Retinal pigment epithelial cell (primary cell): ENCODE measurements around the gene ZNG1A.
A peak's percentile ranks its signal among the peaks of the same experiment; 100 is the strongest.
"Not testable (repeated sequence)": the region's sequence is repeated elsewhere in the genome, so short reads cannot be mapped to it uniquely, and the experiment has no call there.

Experiments
- DNase-seq: peaks from one replicate; pipeline ENCODE4 v3.0.0-alpha.2; 2010; ENCODE audit warnings: low read depth
- H3K4me3 ChIP-seq: 2 replicates; pipeline ENCODE4 v1.5.1; 2011; ENCODE audit warnings: mild to moderate bottlenecking, low read length, control low read depth, moderate library complexity
- TF ChIP-seq, protein P1 (sequence below): conservative IDR thresholded peaks from 2 replicates; pipeline ENCODE4 v1.5.1; 2011; ENCODE audit warnings: low read depth, low read length, control low read depth, inconsistent platforms

The ZNG1A gene

DNA sequence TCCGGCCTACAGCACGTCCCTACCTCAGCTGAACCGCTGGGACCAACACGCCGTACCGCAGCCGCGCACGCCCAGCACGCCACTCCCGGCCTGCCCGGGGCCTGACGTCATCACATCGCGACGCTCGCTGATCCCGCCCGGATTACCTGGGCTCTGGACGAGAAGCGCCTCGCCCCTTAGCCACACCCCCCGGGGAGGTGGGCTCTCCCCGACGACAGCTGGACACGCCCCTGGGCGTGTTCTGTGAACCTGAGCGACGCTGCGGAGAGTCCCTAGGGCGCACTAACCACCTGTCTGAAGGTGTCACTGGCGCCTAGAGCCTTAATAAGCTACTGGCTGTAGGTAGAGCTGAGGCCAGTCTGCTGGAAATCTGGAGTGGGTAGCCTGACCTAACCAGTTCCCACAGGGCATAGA, at the start of gene ZNG1A:
TSS of gene ZNG1A (minus strand) at position 87 of the 414 bp plus-strand sequence. CDS start 87 bp downstream, outside the sequence.
- H3K4me3 ChIP-seq, result peak within 1 kb of the TSS; percentile 44

DNA sequence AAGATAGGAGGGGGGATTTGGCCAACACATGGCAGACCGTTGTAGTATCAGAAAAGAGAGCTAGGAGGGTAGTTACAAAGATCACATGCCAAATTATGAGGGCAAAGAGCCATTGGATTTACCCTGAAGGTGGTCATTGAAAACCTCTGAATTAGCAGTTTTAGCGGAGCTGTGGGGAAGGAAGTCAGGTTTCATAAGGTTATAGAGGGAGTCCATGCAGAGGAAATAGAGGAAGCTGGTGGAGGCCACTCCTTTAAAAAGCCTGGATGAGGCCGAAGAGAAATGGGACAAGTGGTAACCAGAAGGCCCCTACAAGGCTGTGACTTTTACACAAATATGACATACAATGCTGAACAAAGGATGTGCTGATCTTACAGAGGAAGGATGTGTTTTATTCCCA, 49.0 kb upstream of the ZNG1A start:
- H3K4me3 ChIP-seq, result no peak overlapping the region
- TF ChIP-seq, protein P1, sequence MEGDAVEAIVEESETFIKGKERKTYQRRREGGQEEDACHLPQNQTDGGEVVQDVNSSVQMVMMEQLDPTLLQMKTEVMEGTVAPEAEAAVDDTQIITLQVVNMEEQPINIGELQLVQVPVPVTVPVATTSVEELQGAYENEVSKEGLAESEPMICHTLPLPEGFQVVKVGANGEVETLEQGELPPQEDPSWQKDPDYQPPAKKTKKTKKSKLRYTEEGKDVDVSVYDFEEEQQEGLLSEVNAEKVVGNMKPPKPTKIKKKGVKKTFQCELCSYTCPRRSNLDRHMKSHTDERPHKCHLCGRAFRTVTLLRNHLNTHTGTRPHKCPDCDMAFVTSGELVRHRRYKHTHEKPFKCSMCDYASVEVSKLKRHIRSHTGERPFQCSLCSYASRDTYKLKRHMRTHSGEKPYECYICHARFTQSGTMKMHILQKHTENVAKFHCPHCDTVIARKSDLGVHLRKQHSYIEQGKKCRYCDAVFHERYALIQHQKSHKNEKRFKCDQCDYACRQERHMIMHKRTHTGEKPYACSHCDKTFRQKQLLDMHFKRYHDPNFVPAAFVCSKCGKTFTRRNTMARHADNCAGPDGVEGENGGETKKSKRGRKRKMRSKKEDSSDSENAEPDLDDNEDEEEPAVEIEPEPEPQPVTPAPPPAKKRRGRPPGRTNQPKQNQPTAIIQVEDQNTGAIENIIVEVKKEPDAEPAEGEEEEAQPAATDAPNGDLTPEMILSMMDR, result no peak
- DNase-seq, result no peak

More for the DNA sequence above, at the start of gene ZNG1A:
- DNase-seq, result not testable (repeated sequence)

DNA sequence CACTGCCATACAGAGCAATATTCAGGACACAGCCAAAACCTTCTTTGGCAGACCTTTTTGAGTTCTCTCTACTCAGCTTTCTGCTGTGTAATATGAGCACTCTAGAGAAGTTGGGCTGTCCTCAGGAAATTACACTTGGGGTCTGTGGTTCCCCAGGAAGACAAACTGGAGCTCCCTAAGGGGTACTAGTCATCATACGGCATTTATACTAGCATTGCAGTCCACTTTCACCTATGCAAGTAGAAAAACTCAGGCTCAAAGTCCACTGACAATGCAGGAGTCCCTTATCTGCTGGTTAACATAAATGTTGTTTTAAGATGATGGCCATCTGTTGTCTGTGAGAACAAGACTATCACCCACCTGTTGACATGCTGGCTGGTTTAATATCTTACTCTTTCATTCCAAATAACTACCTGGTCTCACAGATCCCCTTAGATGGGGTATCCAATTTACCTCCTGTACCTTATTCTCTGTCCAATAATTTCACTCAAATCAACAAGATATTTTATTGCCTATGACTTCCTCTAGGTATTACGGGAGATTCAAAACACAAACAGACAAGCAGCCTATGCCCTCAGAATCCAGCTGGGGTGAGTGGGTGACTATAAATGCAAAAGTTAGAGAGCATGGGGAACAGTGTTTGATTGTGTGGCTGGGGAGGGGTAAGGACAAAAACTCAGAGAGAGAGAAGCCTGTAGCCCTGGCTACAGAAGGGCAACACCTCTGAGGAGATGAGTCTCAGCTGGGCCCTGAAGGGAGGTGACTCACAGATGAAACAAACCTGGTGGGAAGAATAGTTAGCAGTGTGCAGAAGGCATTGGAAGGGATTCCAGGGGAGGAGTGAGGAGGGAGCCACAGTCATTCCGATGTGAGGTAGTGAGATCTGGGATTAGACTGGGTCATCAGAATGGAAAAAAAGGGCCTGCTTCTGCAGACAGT, 46.0 kb upstream of the ZNG1A start:
- TF ChIP-seq, protein P1, result no peak

DNA sequence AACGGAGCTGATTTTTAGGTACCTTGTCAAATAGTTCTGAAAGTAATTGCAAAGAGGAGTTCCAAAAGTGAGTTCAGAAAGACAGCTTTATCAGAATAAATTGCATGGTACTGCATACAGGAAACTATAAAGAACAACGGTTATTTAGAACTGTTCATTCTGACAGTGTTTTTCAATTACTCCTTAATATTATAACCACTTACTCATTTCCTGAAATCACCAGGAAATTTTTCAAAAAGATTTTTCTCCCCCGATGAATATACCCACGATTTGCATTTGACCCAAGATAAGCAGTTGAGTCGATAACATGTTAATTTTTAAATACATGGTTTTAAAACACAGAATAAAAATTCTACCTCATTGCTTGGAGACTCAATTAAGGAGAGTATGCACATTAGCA, 45.2 kb upstream of the ZNG1A start:
- no peak overlapping the region for H3K4me3 ChIP-seq
- TF ChIP-seq, protein P1, result no peak
- no peak for DNase-seq

More for the DNA sequence above, 46.0 kb upstream of the ZNG1A start:
- no peak for DNase-seq
- no peak overlapping the region for H3K4me3 ChIP-seq

DNA sequence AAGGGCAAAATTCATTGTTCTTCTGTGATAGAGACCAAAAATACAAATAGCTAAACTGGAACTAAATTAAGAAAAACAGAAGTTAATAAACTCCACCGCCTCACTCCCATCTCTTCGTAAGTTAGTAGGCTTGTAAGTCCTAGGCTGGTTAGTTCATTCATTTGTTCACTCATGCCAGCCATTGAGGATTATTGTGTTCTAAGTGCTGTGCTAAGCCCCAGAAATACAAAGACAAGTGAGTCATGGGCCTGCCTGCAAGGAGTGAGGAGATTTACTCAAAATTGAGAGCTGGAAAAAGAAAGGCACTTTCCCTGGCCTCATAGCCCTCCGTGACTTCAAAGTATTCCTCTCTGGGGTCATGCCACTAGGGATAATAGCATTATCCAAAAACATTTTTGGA, 44.3 kb upstream of the ZNG1A start:
- TF ChIP-seq, protein P1, result no peak
- H3K4me3 ChIP-seq, result no peak overlapping the region
- peak; percentile 29 for DNase-seq

DNA sequence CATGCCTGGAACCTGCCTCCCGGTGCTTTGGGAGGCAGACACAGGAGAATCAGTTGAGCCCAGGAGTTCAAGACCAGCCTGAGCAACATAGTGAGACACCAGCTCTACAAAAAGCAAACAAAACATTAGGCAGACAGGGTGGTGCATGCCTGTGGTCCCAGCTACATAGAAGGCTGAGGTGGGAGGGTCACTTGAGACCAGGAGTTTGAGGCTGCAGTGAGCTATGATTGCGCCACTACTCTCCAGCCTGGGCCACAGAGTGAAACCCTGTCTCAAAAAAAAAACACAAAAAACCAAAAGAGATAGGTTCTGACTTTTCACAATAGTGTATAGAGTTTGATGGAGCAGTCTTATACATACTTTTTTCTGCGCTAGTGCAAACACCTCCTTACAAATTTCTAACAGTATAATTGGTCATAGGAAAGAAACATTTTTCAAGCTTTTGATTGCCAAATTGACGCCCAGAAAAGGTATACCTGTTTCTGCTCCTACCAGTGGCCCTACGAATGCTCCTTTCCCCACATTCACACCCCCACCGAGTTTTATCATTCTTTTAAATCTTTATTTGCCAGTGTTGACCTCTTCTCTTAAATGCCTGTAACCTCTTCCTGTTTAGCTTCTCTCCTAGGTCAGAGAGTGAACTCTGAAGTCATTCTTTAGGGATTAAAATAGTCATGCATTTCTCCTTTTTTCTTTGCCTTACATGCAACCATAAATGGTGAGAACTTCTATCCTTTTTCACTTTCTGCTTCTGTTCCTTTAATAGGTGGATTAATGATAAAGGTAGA, 43.3 kb upstream of the ZNG1A start:
- no peak for DNase-seq
- H3K4me3 ChIP-seq, result no peak overlapping the region
- TF ChIP-seq, protein P1, result no peak

DNA sequence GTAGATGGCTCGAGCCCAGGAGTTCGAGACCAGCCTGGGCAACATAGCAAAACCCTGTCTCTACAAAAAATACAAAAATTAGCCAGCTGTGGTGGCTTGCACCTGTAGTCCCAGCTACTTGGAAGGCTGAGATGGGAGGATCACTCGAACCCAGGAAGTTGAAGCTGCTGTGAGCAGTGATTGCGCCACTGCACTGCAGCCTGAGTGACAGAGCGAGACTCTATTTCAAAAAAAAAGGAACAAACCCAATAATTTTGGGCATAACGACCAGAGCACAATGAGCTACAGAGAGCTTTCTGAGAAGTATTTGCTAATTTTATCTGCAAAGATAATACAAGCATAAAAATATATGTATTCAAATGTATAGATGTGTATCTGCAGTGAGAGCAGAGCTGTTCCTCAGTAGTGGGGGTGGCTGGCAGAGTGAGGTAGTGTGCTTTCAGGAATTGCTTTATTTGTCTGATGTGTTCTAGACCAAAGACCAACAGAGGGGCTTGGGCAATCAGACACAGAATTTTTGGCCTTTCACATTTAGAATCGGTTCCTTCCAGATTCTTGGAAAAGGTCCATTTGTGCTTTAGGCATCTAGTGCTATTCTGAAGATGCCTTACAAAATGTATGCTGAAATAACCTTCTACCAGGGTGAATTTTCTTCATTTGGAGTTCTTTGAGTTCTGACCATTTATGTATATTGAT, 41.0 kb upstream of the ZNG1A start:
- no peak overlapping the region for H3K4me3 ChIP-seq
- TF ChIP-seq, protein P1, result no peak
- DNase-seq, result no peak

DNA sequence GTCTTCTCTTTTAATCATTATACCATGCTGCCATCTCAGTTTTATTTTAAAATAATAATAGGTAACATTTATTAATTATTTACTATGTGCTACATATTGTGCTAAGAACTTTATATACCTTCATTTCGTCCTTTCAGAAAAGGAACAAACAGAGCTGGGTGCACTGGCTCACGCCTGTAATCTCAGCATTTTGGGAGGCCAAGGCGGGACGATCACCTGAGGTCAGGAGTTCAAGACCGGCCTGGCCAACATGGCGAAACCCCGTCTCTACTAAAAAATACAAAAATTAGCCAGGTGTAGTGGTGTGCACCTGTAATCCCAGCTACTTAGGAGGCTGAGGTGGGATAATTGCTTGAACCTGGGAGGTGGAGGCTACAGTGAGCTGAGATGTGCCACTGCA, 40.2 kb upstream of the ZNG1A start:
- DNase-seq, H3K4me3 ChIP-seq: not testable (repeated sequence)
